RWPE2 (cell line): Measurements from ENCODE around the gene HPGDS.
"Not testable (repeated sequence)": the region's sequence is repeated elsewhere in the genome, so short reads cannot be mapped to it uniquely, and the experiment has no call there.

Experiments used
- ATAC-seq: fragments of 200-7000 bp; cut with Tn5 transposase; 3 replicates; pipeline ENCODE4 v1.9.1; 2021; ENCODE audit warnings: low read depth
- DNase-seq: peaks from one replicate; pipeline ENCODE4 v3.0.0-alpha.2; 2020; ENCODE audit warnings: low spot score
- H3K27ac ChIP-seq: fragments of 450-650 bp; 2 replicates; pipeline ENCODE4 v1.5.1; 2017; ENCODE audit warnings: mild to moderate bottlenecking; ENCODE audit not compliant: poor library complexity, severe bottlenecking
- H3K27me3 ChIP-seq: fragments of 250-450 bp; sonication (Bioruptor Pico); 2 replicates; pipeline ENCODE4 v1.5.1; 2021; ENCODE audit warnings: mild to moderate bottlenecking, moderate library complexity; ENCODE audit not compliant: insufficient read depth, poor library complexity, severe bottlenecking
- H3K36me3 ChIP-seq: fragments of 250-450 bp; sonication (Bioruptor Pico); 2 replicates; pipeline ENCODE4 v1.5.1; 2020; ENCODE audit warnings: low read depth, mild to moderate bottlenecking, moderate library complexity
- H3K4me1 ChIP-seq: fragments of 250-450 bp; sonication (Bioruptor Pico); 2 replicates; pipeline ENCODE4 v1.5.1; 2021; ENCODE audit warnings: mild to moderate bottlenecking, moderate library complexity; ENCODE audit not compliant: insufficient read depth, poor library complexity, severe bottlenecking
- H3K4me3 ChIP-seq: fragments of 250-450 bp; sonication (Bioruptor Pico); 2 replicates; pipeline ENCODE4 v1.5.1; 2021; ENCODE audit warnings: mild to moderate bottlenecking, moderate library complexity; ENCODE audit not compliant: severe bottlenecking
- H3K9me3 ChIP-seq: fragments of 250-450 bp; sonication (Bioruptor Pico); 2 replicates; pipeline ENCODE4 v1.5.1; 2021; ENCODE audit warnings: mild to moderate bottlenecking, moderate library complexity; ENCODE audit not compliant: severe bottlenecking
- CTCF ChIP-seq: fragments of 450-650 bp; IDR thresholded peaks from one replicate; pipeline ENCODE4 v1.5.1; 2017; ENCODE audit warnings: mild to moderate bottlenecking, moderate library complexity; ENCODE audit not compliant: poor library complexity, severe bottlenecking

HPGDS gene

GRCh38 chr4:94302191-94302590 lies 40.4 kb downstream of the HPGDS start:
- H3K27ac ChIP-seq: no peak overlapping the region
- no peak overlapping the region for H3K4me3 ChIP-seq
- peaks cover 10% of the 10 kb centered on the region for H3K4me1 ChIP-seq
- no peak for TF ChIP-seq CTCF
- no peaks in the 10 kb centered on the region for H3K9me3 ChIP-seq
- no peaks in the 10 kb centered on the region for H3K27me3 ChIP-seq
- H3K36me3 ChIP-seq: no peaks in the 10 kb centered on the region
- DNase-seq: no peak
- ATAC-seq: no peak

GRCh38 chr4:94298725-94299252 lies 43.8 kb downstream of the HPGDS start:
- H3K9me3 ChIP-seq: no peaks in the 10 kb centered on the region
- DNase-seq: no peak
- H3K4me1 ChIP-seq: peaks cover 10% of the 10 kb centered on the region
- no peaks in the 10 kb centered on the region for H3K36me3 ChIP-seq
- no peak overlapping the region for H3K4me3 ChIP-seq
- no peaks in the 10 kb centered on the region for H3K27me3 ChIP-seq
- peak; percentile 65 for ATAC-seq
- no peak overlapping the region for H3K27ac ChIP-seq
- no peak for TF ChIP-seq CTCF

GRCh38 chr4:94295473-94295872 lies 47.2 kb downstream of the HPGDS start:
- H3K27ac ChIP-seq, DNase-seq, H3K4me1 ChIP-seq, H3K9me3 ChIP-seq, H3K4me3 ChIP-seq, H3K27me3 ChIP-seq, ATAC-seq: not testable (repeated sequence)
- peaks cover 23% of the 10 kb centered on the region for H3K36me3 ChIP-seq

- H3K4me1 ChIP-seq, DNase-seq, H3K9me3 ChIP-seq, H3K27me3 ChIP-seq, H3K4me3 ChIP-seq, ATAC-seq, H3K27ac ChIP-seq: not testable (repeated sequence)
- H3K36me3 ChIP-seq: peaks cover 38% of the 10 kb centered on the region
These were observed 48.7 kb downstream of the HPGDS start for GRCh38 chr4:94293981-94294380.

GRCh38 chr4:94290245-94290644 lies 52.4 kb downstream of the HPGDS start:
- ATAC-seq: 0 out of 3 replicates have a peak, but pooled peaks have one; percentile 19

More at GRCh38 chr4:94290245-94290644, 52.4 kb downstream of the HPGDS start:
- H3K4me3 ChIP-seq: no peak overlapping the region
- peaks cover 67% of the 10 kb centered on the region for H3K36me3 ChIP-seq
- no peaks in the 10 kb centered on the region for H3K27me3 ChIP-seq
- H3K27ac ChIP-seq: no peak overlapping the region
- no peak for DNase-seq
- H3K4me1 ChIP-seq: no peaks in the 10 kb centered on the region
- H3K9me3 ChIP-seq: no peaks in the 10 kb centered on the region
- TF ChIP-seq CTCF: no peak
